GM18526 (cell line): Measurements from ENCODE around the gene TAGLN.

ENCODE experiments used
- POLR2A ChIP-seq: IDR thresholded peaks from 3 replicates; pipeline ENCODE4 v1.6.1; 2011; ENCODE audit not compliant: insufficient read length; ENCODE audit errors: extremely low read depth

The TAGLN gene

GRCh38 chr11:117219001-117219400 lies 19.8 kb downstream of the TAGLN start:
- TF ChIP-seq POLR2A = no peak

DNA sequence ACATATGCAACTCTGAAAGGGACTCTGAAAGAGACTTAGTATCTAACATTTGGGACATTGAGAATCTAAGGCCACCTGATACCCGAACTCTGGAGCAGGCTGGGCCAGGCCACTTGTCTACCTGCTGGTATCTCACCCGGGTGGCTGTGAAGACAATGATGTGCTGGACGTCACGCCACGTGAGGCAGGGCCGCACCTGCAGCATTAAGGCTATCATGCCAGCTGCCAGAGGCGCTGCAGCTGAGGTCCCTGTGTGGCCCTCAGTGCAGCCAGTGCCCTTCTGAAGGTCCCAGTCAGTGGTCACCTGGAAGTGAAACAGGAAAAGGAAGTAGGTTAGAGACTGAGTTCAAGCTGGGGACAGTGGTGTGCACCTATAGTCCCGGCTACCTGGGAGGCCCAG lies 20.3 kb downstream of the TAGLN start:
- no peak for TF ChIP-seq POLR2A

DNA sequence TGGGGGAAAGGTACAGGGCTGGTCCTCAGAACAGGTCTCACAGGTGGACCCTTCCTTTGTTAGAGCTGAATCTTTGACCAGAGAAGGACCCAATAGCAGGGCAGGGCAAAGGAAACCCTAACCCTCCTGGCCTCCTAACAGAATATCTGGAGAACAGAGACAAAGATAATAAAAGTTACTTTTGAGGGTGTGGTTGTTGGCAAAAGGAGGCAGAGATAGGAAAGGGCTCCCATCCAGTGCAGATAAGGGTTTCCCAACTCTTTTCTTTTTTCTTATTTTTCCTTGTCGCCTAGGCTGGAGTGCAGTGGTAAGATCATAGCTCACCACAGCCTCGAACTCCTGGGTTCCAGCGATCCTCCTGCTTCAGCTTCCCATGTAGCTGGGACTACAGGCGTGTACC lies 20.8 kb downstream of the TAGLN start:
- no peak for TF ChIP-seq POLR2A

DNA sequence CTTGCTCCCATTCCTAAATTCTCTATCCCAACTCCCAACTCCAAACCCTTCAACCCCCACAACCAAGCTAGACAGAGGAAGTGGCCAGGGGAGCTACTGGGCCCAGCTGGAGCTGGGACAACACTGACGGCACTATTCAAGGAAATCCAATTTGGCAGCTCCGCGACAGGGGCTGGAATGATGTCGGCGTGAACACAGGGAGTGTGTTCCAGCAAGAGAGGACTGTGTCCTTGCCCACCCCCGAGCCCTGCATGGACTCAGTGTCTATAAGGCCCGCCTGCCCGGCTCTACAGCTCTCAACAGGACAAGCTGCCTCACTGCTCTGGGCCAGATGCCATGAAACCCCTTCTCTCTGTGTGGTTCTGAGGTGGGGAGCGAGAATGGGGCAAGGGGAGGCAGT lies 21.4 kb downstream of the TAGLN start:
- TF ChIP-seq POLR2A = no peak

DNA sequence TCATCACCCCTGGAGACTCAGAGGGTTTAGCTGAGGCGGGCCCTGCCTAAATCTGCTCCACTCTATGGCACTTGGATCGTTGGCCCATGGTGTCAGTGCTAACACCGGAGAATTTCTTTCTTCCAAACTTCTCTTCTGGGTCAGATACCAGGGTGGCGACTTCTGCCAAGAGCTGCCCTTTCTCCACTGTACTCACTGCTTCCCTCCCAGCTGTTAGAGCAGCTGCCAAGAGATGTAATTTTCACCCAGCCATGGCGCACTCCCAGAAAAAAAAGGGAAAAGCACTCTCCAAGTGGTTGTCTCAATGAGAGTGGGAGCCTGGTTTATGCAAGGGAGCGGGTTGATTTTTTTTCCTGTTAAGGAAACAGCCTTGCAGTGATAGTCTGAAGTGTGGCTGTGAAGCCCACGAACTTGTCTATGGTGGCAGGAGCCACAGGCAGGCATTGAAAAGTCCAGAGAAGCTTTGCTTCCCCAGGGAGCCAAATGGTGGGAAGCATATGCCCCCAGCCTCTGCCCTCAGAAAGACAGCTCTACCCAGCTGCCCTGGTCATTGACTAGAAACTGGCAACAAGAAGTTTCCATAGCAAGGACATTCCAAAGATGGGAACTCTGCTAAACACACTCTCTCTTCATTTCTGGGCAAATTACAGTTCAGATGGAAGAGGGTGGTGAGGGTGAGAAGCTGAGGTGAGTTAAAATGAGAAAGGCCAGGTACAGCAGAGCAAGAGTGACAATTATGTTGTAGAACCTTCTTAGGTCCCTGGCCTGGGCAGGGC lies 22.0 kb downstream of the TAGLN start:
- no peak for TF ChIP-seq POLR2A

- no peak for TF ChIP-seq POLR2A
Observed at GRCh38 chr11:117221775-117222517, 22.8 kb downstream of the TAGLN start.

DNA sequence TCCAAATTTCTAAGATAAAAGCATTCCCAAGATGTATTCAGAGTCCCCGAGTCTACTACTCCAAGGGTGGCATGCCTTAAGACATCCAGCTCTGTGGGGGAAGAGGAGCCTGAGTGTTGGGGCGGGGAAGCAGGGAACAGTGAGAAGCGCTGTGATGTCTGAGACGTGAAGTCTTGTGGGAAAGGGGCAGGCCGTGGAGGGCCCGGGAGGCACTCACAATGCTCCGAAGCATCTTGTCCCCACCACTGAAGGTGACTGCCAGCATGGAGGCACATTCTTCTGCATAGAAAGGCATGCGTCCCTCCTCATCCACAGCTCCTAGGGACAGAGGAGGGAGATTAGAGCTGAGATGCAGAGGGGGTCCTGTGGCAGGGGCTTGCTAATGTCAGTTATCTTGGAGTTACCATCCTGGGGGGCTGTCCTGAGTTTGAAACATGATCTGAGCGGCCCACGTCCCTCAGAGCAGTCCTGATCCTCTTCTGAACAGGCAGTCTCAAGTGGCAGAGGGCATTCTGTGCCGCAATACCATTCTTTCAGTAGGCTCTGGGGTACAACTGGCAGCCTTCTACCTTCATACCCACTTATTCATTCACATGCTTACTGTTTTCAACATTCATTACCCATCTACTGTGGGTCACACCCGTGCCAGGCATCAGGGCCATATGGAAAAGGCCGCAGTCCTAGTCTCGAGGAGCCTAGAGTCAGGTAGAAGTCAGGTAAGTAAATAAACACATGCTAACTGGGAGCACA lies 24.0 kb downstream of the TAGLN start:
- TF ChIP-seq POLR2A = no peak

DNA sequence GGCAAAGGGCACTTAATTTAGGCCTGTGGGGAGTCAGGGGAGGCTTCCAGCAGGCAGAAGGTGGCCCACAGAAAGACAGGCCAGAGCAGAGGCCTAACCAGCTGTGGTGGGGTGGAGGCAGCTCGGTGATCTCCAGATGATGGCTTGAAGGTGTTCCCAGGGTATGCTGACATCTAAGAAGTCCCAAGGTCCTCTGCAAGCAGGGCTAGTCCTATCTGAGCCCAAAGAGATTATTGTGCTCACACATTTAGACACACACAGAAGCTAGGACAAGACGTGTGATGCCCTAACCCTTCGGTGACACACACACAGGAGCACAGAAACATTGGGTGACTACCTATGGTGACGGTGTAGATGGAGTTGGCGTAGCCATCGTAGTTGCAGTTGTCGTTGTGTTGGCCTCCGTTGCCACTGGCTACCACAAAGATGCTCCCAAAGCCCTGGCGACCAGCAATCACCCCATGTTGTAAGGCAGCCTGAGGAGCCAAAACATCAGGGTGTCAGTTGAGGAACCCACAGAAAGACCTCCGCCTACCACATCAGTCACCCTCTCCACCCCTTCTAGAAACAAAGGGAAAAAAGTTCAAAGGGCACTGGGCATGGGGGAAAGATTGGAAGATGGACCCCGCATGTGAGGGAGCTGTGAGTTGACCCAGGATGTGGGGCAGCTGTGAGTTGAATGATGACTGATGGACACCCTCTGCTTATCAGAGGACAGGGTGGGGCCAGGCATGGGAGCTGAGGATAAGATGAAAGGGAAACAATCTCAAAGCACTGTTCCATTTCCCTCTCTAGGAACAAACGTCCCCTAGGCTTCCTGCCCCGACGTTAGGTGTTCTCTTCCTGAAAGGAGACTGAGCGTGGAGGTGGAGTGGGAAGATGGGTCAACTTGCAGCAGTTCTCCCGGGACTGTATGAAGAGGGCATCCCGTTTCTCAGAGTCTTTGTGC lies 24.8 kb downstream of the TAGLN start:
- no peak for TF ChIP-seq POLR2A

DNA sequence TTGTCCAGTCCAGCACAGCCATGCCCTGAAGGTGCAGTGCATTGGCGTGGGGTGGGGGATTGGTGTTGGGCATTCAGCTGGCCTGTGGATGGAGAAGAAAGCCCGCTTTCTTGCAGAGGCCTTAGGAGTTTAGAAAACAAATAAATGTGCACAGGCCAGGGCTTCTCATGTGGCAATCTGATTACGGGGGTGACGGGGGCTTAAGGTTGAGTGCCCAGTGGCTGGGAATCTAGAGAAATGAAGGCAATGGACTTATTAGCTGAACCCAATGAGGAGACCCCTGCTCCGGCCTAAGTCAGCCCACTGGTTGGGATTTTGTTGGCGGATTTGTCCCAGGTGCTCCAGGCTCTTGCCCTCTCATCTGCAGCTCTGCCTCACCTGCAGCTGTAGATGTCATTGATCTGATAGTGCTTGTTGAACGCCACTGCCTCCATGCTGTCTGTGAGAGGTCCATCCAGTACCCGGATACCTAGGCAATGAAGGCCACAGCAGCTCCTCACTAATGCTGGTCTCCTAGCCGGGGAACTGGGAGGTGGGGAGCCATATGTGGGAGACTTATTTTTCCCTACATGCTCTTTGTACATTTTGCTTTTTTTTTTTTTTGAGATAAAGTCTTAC lies 26.5 kb downstream of the TAGLN start:
- no peak for TF ChIP-seq POLR2A

- TF ChIP-seq POLR2A = no peak
Observed at GRCh38 chr11:117226388-117227385, 27.5 kb downstream of the TAGLN start.

DNA sequence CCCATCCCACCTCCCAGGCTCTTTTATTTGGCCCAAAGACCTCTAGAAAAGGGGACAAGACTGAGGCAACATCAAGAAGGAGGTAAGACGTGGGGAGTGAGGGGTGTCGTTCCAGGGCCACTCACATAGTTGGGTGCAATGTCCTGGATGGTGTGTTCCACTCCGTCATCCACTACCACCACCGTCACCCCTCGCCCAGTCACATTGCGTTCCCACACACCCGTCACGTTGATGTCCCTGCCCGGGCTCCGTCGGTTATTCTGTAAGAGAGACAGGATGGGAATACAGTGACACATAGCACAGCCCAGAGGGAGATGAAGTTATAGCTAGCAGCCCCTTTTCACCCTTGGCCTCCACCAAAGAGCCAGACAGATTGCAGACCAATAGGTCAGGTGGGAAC lies 28.9 kb downstream of the TAGLN start:
- TF ChIP-seq POLR2A = no peak

DNA sequence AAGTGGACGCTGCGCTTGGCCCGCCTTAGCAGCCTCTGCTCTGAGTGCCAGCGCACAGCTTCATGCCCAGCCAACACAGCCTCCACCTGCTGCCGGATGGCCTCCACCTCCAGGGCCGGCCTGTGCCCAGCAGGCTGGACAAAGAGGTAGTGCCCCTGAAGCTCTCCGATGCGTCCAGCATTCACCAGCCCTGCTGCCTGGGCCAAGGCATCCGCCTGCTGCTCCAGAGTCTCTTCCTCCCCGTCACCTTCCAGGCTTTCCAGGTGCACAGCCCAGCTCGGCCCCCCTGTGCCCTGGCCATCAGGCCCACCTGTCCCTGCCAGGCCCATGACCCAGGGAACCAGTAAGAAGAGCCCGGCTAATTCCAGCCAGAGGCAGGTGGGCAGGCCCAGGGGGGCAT lies 30.2 kb downstream of the TAGLN start:
- no peak for TF ChIP-seq POLR2A

DNA sequence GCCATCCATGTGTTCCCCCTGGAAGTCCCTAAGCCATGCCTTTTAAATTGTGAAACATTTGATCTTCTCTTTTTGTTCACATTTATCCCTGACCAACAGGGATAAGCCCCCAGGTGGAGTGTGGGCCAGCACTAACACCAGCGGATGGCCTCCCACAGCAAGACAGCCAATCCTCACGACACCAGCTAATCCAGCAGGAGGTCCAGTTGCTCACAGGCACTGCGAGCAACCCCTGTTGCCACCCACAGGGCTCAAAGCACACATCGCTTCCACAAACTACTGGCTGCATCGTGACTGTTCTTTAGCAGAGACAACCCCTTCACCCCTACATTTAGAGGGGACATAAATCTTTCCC lies 30.7 kb downstream of the TAGLN start:
- TF ChIP-seq POLR2A = no peak
